HEK293T (cell line): ENCODE data around the gene CSF2.

Experiments
- ARNT ChIP-seq: fragments of 450-650 bp; IDR thresholded peaks from 2 replicates; pipeline ENCODE4 v1.6.1; 2017; ENCODE audit warnings: mild to moderate bottlenecking
- BHLHE40 ChIP-seq: fragments of 450-650 bp; IDR thresholded peaks from 2 replicates; pipeline ENCODE4 v1.6.1; 2016; ENCODE audit warnings: mild to moderate bottlenecking, moderate library complexity, borderline replicate concordance
- CTBP1 ChIP-seq: fragments of 450-650 bp; IDR thresholded peaks from 2 replicates; pipeline ENCODE4 v1.6.1; 2016; ENCODE audit warnings: borderline replicate concordance
- ELF4 ChIP-seq: fragments of 450-650 bp; IDR thresholded peaks from 2 replicates; pipeline ENCODE4 v1.6.1; 2017; ENCODE audit warnings: antibody characterized with exemption
- FOXA1 ChIP-seq: fragments of 450-650 bp; IDR thresholded peaks from 2 replicates; pipeline ENCODE4 v1.6.1; 2016; ENCODE audit warnings: mild to moderate bottlenecking
- FOXK2 ChIP-seq: fragments of 450-650 bp; IDR thresholded peaks from 2 replicates; pipeline ENCODE4 v1.6.1; 2016; ENCODE audit warnings: mild to moderate bottlenecking
- FOXM1 ChIP-seq: fragments of 450-650 bp; IDR thresholded peaks from 2 replicates; pipeline ENCODE4 v1.6.1; 2017; ENCODE audit warnings: mild to moderate bottlenecking, borderline replicate concordance
- SP1 ChIP-seq: fragments of 450-650 bp; IDR thresholded peaks from 2 replicates; pipeline ENCODE4 v1.6.1; 2017
- SUZ12 ChIP-seq: fragments of 450-650 bp; IDR thresholded peaks from 2 replicates; pipeline ENCODE4 v1.6.1; 2016; ENCODE audit warnings: mild to moderate bottlenecking
- TARDBP ChIP-seq: fragments of 450-650 bp; IDR thresholded peaks from 2 replicates; pipeline ENCODE4 v1.6.1; 2016
- ZNF384 ChIP-seq: fragments of 450-650 bp; IDR thresholded peaks from 2 replicates; pipeline ENCODE4 v1.6.1; 2016

GRCh38 chr5:132095077-132095410 is 21.5 kb downstream of the CSF2 start:
- TF ChIP-seq FOXA1 = no peak
- TF ChIP-seq SUZ12 = no peak
- no peak for TF ChIP-seq BHLHE40
- TF ChIP-seq TARDBP = no peak
- TF ChIP-seq FOXK2 = no peak
- TF ChIP-seq FOXM1 = no peak
- TF ChIP-seq SP1 = no peak
- no peak for TF ChIP-seq ZNF384
- TF ChIP-seq CTBP1 = no peak
- no peak for TF ChIP-seq ARNT
- TF ChIP-seq ELF4 = no peak
